OCI-LY1 (cell line): ENCODE measurements around the gene GPR3.

Experiments
- CTCF ChIP-seq: fragments of 200-600 bp; sonication (generic), shearing (Covaris generic); IDR thresholded peaks from 2 replicates; pipeline ENCODE4 v1.5.1; 2017; ENCODE audit warnings: mild to moderate bottlenecking, antibody characterized with exemption, low read length, moderate library complexity, mixed read lengths
- EZH2 ChIP-seq: fragments of 200-600 bp; sonication (generic), shearing (Covaris generic); IDR thresholded peaks from 2 replicates; pipeline ENCODE4 v1.8.0; 2017; ENCODE audit warnings: borderline replicate concordance, mixed run types, mild to moderate bottlenecking, antibody characterized with exemption, low read length, moderate library complexity, mixed read lengths

DNA sequence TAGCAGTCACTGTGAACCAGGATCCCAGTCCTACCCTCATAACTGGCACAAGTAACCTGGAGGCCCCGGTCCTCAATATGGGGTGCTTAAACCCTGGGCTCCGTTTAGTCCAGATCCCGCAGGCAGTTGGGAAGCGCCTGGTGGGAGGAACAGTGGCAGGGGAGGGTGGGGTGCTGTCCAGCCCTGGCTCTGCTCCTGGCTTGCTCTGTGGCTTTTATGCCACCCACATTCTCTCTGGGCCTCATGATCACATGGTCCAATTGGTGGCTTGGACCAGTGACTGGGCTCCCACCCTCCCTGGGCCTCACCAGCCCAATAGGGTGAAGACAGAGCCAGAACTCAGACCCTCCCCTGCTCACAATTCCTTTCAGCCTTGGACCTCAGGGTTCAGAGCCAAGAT, 12.2 kb upstream of the GPR3 start:
- TF ChIP-seq CTCF, result no peak
- no peak for TF ChIP-seq EZH2
